Osteocyte (in vitro differentiated cells): ENCODE data around the gene COL5A2. TPM values are rescaled to one million over a fixed set of nuclear protein-coding genes. Genes with fewer than 3 reads are reported as not detected.

Experiments
- DNase-seq: peaks from one replicate; pipeline ENCODE4 v3.0.0; 2021; ENCODE audit warnings: mixed read lengths; ENCODE audit not compliant: unreplicated experiment; ENCODE audit errors: extremely low spot score
- H3K27ac Mint-ChIP-seq: one replicate; pipeline ENCODE4 v1.8.0; 2021; ENCODE audit warnings: mild to moderate bottlenecking, mixed read lengths; ENCODE audit not compliant: unreplicated experiment
- H3K27me3 Mint-ChIP-seq: one replicate; pipeline ENCODE4 v1.8.0; 2021; ENCODE audit warnings: mixed read lengths; ENCODE audit not compliant: unreplicated experiment
- H3K36me3 Mint-ChIP-seq: one replicate; pipeline ENCODE4 v1.8.0; 2021; ENCODE audit warnings: mixed read lengths; ENCODE audit not compliant: unreplicated experiment
- H3K4me1 Mint-ChIP-seq: one replicate; pipeline ENCODE4 v1.8.0; 2021; ENCODE audit warnings: mixed read lengths; ENCODE audit not compliant: unreplicated experiment
- H3K4me3 Mint-ChIP-seq: one replicate; pipeline ENCODE4 v1.8.0; 2021; ENCODE audit warnings: mild to moderate bottlenecking, moderate library complexity, mixed read lengths; ENCODE audit not compliant: unreplicated experiment
- H3K9me3 Mint-ChIP-seq: one replicate; pipeline ENCODE4 v1.8.0; 2021; ENCODE audit warnings: mixed read lengths; ENCODE audit not compliant: unreplicated experiment
- total RNA-seq: library from RNA; stranded (reverse); gene quantifications from 2 replicates; pipeline ENCODE4 v1.2.1, GENCODE V29; 2021
- TF ChIP-seq, protein P1 (sequence below): fragments of 200-600 bp; sonication (generic); IDR thresholded peaks from 2 replicates; pipeline ENCODE4 v1.5.0; 2021; ENCODE audit warnings: antibody characterized with exemption, mild to moderate bottlenecking, moderate library complexity

COL5A2 gene
- total RNA-seq, 1 donor from 2014 or later: 1,873 TPM

DNA sequence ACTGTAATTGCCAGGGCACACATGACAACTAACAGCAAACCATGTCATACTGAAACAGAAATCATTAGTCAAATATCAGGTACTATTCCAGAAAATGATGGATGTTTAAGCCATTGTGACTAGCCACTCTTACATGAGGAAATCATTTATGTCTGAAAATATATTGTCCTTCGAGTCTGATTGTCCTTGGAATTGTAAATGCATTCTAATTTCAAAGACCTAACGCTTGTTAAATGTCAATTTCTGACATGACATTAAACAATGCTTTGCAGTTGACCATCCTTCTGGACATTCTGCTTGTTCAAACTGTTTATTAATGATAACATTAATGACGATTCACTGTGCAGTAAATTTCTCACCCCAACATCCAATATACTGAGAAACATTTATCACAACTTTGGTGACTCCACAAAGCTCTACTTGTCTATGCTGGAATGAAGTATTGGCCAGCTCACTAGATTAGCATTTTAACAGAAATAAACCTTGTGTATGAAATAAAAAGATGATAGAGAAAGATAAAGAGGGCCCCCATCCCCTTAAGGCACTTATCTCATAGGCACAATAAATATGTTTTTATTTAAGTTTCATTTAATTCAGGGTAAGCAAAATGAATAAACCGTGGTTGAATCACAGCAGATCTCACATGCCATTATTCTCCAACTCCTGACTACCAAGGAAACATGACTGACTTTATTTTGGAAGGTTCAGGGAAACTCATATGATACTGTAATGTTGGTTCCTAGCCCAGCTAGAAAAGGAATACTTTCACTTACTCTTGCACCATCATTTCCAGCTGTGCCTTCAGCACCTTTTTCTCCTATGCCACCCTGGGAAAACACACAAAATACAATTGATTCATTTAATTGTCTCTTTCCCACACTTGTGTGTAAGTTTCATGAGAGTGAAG is 123.1 kb downstream of the COL5A2 start:
- H3K4me1 Mint-ChIP-seq: peaks cover 20% of the 10 kb centered on the region
- DNase-seq: no peak
- TF ChIP-seq, protein P1, sequence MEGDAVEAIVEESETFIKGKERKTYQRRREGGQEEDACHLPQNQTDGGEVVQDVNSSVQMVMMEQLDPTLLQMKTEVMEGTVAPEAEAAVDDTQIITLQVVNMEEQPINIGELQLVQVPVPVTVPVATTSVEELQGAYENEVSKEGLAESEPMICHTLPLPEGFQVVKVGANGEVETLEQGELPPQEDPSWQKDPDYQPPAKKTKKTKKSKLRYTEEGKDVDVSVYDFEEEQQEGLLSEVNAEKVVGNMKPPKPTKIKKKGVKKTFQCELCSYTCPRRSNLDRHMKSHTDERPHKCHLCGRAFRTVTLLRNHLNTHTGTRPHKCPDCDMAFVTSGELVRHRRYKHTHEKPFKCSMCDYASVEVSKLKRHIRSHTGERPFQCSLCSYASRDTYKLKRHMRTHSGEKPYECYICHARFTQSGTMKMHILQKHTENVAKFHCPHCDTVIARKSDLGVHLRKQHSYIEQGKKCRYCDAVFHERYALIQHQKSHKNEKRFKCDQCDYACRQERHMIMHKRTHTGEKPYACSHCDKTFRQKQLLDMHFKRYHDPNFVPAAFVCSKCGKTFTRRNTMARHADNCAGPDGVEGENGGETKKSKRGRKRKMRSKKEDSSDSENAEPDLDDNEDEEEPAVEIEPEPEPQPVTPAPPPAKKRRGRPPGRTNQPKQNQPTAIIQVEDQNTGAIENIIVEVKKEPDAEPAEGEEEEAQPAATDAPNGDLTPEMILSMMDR: no peak
- no peak overlapping the region for H3K4me3 Mint-ChIP-seq
- peaks cover 67% of the 10 kb centered on the region for H3K36me3 Mint-ChIP-seq
- no peaks in the 10 kb centered on the region for H3K9me3 Mint-ChIP-seq
- peak overlapping the region; percentile 63 for H3K27ac Mint-ChIP-seq
- H3K27me3 Mint-ChIP-seq: no peaks in the 10 kb centered on the region

DNA sequence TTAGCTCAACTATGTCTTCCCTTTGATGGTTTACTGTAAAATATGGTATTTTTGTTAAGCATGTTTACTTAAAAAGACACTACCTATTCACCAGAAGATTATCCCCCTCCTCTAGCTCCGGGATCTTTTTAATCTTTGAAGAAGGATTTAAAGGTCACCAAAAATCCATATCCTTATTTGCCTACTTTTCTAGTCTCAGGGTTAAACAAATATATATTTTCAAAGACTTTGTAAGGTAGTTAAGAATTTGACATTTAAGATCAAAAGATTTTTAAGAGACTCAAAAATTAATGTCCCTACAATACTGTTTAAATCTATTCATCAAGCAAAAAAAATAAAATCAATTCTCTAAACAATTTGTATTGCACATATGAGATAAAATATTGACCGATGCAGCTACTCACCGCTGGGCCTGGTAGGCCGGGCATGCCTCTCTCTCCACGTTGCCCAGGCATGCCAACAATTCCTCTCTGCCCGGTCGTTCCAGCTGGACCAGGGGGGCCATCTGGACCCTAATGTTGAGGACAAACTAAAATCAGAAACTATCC is 129.3 kb downstream of the COL5A2 start:
- Mint-ChIP-seq H3K36me3 (peaks cover 69% of the 10 kb centered on the region), H3K27ac (peak overlapping the region; percentile 64), H3K4me1 (peaks cover 45% of the 10 kb centered on the region), H3K4me3 (no peak overlapping the region), H3K9me3 (no peaks in the 10 kb centered on the region), H3K27me3 (no peaks in the 10 kb centered on the region)
- DNase-seq: no peak
- TF ChIP-seq, protein P1: no peak

DNA sequence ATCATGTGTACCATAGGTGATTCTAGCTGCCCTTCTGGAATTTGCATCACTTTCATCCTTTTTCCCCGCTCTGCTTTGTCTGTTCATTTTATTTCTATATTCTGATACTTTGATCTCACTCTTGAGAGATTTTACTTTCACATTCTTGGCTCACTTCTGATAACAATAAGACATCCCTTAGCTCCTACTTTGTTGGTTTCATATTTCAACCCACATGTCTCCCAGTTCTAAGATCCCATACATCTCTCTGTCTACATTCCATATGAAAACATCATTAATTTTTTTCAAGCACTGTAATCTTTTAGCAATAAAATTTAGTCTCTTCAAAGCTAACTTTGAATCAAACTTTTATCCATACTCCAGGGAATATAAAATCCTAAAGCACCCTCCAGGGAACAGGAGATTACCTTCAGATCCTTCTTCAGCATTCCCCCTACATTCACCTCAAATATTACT is 129.8 kb downstream of the COL5A2 start:
- TF ChIP-seq, protein P1: no peak
- Mint-ChIP-seq H3K9me3 (no peaks in the 10 kb centered on the region), H3K4me3 (no peak overlapping the region)

DNA sequence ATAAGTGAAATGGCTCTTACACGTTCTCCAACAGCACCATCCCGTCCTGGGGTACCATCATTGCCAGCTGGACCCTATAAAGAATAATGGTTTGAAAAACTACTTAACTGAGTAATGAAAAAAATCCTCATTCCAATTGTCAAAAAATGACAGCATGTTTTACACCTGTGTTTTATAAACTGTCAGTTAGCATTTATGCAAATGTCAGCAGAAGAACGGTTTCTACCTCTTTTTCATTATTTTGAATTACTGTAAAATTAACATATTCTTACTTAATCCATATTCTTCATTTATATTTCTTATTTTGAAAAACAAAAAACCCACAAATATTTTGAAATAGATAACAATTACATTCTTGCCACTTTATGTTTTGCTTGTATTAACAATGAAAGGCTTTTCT is 131.4 kb downstream of the COL5A2 start:
- Mint-ChIP-seq H3K27ac (no peak overlapping the region), H3K36me3 (peaks cover 69% of the 10 kb centered on the region), H3K4me3 (no peak overlapping the region), H3K27me3 (no peaks in the 10 kb centered on the region), H3K9me3 (no peaks in the 10 kb centered on the region), H3K4me1 (peaks cover 47% of the 10 kb centered on the region)
- DNase-seq: no peak
- TF ChIP-seq, protein P1: no peak

More for the DNA sequence above, 129.8 kb downstream of the COL5A2 start:
- peaks cover 68% of the 10 kb centered on the region for H3K36me3 Mint-ChIP-seq
- no peaks in the 10 kb centered on the region for H3K27me3 Mint-ChIP-seq
- peaks cover 46% of the 10 kb centered on the region for H3K4me1 Mint-ChIP-seq
- DNase-seq: no peak
- H3K27ac Mint-ChIP-seq: peak overlapping the region; percentile 64

DNA sequence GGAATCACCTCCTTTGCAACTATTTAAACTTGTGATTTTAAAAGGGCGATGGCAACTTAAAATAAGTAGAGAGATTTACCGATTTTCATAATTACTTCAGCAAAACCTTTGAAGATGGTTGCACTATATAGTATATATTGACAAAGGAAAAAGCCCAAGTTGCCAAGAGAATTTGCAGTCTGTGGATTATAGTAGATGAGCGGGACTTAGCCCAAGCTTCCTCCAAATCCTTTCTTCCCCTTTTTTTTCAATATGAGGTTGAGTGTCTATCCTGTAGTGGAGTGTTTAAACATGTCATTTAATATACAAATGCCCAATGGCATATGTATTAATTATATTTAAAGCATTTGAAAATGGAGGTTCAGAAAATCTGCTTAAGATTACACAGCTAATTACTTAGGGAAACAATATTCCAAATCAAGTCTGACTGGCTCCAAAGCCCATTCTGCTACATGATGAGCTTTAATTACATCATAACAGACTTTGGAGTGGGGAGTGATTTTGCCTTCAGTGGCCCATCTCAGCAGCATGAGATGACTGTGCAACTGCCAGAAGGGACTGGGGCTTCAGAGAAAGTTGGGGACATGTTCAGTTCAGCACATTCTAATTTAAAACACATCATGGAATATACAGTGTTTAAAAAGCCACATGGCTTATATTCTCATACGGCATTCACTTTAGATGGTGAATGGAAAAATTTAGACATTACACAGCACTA is 132.2 kb downstream of the COL5A2 start:
- no peak overlapping the region for H3K4me3 Mint-ChIP-seq
- DNase-seq: no peak
- TF ChIP-seq, protein P1: no peak
- H3K4me1 Mint-ChIP-seq: peaks cover 47% of the 10 kb centered on the region
- H3K9me3 Mint-ChIP-seq: no peaks in the 10 kb centered on the region
- H3K27me3 Mint-ChIP-seq: no peaks in the 10 kb centered on the region
- peaks cover 69% of the 10 kb centered on the region for H3K36me3 Mint-ChIP-seq
- H3K27ac Mint-ChIP-seq: peak overlapping the region; percentile 69
